Neural progenitor cell (in vitro differentiated cells): ENCODE results near the gene NBAS. TPM values are rescaled to one million over a fixed set of nuclear protein-coding genes. Genes with fewer than 3 reads are reported as not detected.

Experiments used
- DNase-seq: peaks from one replicate; pipeline ENCODE4 v3.0.0-alpha.2; 2016; ENCODE audit warnings: low spot score
- H2AFZ ChIP-seq: fragments of 200-600 bp; sonication (generic); replicated peaks from 2 replicates; pipeline ENCODE4 v1.6.1; 2016; ENCODE audit warnings: antibody characterized with exemption
- H3F3A ChIP-seq: fragments of 200-600 bp; sonication (generic); 2 replicates; pipeline ENCODE4 v1.6.1; 2016; ENCODE audit warnings: antibody characterized with exemption, low read depth
- H3K27ac ChIP-seq: fragments of 200-600 bp; sonication (generic); 2 replicates; pipeline ENCODE4 v1.5.1; 2016; ENCODE audit warnings: mild to moderate bottlenecking
- H3K27me3 ChIP-seq: fragments of 200-600 bp; sonication (generic); 2 replicates; pipeline ENCODE4 v1.6.1; 2016; ENCODE audit warnings: mild to moderate bottlenecking, moderate library complexity
- H3K36me3 ChIP-seq: fragments of 200-600 bp; sonication (generic); 2 replicates; pipeline ENCODE4 v1.5.1; 2016
- H3K4me1 ChIP-seq: fragments of 200-600 bp; sonication (generic); 2 replicates; pipeline ENCODE4 v1.6.1; 2016; ENCODE audit warnings: mixed run types
- H3K4me2 ChIP-seq: fragments of 200-600 bp; sonication (generic); 2 replicates; pipeline ENCODE4 v1.6.1; 2016
- H3K4me3 ChIP-seq: fragments of 200-600 bp; sonication (generic); 2 replicates; pipeline ENCODE4 v1.5.1; 2016
- H3K79me2 ChIP-seq: fragments of 200-600 bp; sonication (generic); 2 replicates; pipeline ENCODE4 v1.6.1; 2016; ENCODE audit warnings: low read depth
- H3K9ac ChIP-seq: fragments of 200-600 bp; sonication (generic); 2 replicates; pipeline ENCODE4 v1.6.1; 2016
- H3K9me3 ChIP-seq: fragments of 200-600 bp; sonication (generic); 2 replicates; pipeline ENCODE4 v1.5.1; 2016; ENCODE audit warnings: low read depth
- H4K20me1 ChIP-seq: fragments of 200-600 bp; sonication (generic); 2 replicates; pipeline ENCODE4 v1.6.1; 2016; ENCODE audit warnings: low read depth
- H3K27ac Mint-ChIP-seq: 3 replicates; pipeline ENCODE4 v1.8.0; 2021; ENCODE audit warnings: mixed read lengths
- H3K27me3 Mint-ChIP-seq: 2 replicates; pipeline ENCODE4 v1.8.0; 2022; ENCODE audit warnings: low read depth, mild to moderate bottlenecking, inconsistent platforms, moderate library complexity, mixed read lengths; ENCODE audit not compliant: insufficient read depth
- H3K36me3 Mint-ChIP-seq: 3 replicates; pipeline ENCODE4 v1.8.0; 2021; ENCODE audit warnings: mixed read lengths
- H3K4me1 Mint-ChIP-seq: 3 replicates; pipeline ENCODE4 v1.8.0; 2021; ENCODE audit warnings: mixed read lengths
- H3K4me3 Mint-ChIP-seq: 3 replicates; pipeline ENCODE4 v1.8.0; 2021; ENCODE audit warnings: mild to moderate bottlenecking, moderate library complexity, mixed read lengths
- H3K9me3 Mint-ChIP-seq: 3 replicates; pipeline ENCODE4 v1.8.0; 2020; ENCODE audit warnings: mixed read lengths
- EZH2 ChIP-seq: fragments of 200-600 bp; sonication (generic); IDR thresholded peaks from 2 replicates; pipeline ENCODE4 v1.6.1; 2017; ENCODE audit warnings: antibody characterized with exemption, mild to moderate bottlenecking, moderate library complexity
- EZH2phosphoT487 ChIP-seq: fragments of 200-600 bp; sonication (generic); IDR thresholded peaks from 2 replicates; pipeline ENCODE4 v1.6.1; 2017; ENCODE audit warnings: antibody characterized with exemption
- total RNA-seq: library from RNA; depleted of rRNA; stranded (reverse); fragments of >200 nt; gene quantifications from 2 replicates; pipeline ENCODE4 v1.2.3, GENCODE V29; 2015; ENCODE audit warnings: low replicate concordance
- TF ChIP-seq, protein P1 (sequence below): fragments of 200-600 bp; sonication (generic); IDR thresholded peaks from 2 replicates; pipeline ENCODE4 v1.5.1; 2017; ENCODE audit warnings: antibody characterized with exemption, mild to moderate bottlenecking

The NBAS gene
- total RNA-seq, 1 donor from 2014 or later = 58.0 TPM

DNA sequence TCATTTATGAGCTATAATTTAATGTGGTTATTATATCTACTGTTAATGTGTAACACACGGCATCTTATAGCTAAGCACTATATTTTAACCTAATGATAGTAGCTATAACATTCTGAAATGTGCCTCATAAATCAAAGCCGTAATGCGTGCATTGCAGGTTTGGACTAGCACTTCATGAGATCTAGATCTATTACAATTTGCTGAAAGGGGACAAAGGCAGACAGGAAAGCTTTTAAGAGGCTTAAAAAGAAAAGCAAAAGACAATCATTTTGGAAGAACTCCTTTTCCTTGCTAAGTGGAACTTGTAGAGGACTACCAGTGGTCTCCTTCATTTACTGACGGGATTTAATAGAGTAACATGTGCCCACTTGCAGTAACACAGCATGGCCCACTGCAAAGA lies 213.1 kb downstream of the NBAS start:
- Mint-ChIP-seq H3K9me3 (peaks cover 17% of the 10 kb centered on the region), H3K27ac (no peak overlapping the region), H3K4me1 (peaks cover 6% of the 10 kb centered on the region), H3K36me3 (peaks cover 35% of the 10 kb centered on the region), H3K27me3 (no peaks in the 10 kb centered on the region), H3K4me3 (no peak overlapping the region)
- no peak overlapping the region for H3K9ac ChIP-seq
- H3K4me3 ChIP-seq = no peak overlapping the region
- peak; percentile 3 for DNase-seq
- no peaks in the 10 kb centered on the region for H3K36me3 ChIP-seq
- peaks cover 10% of the 10 kb centered on the region for H3K4me1 ChIP-seq
- no peaks in the 10 kb centered on the region for H3K9me3 ChIP-seq
- no peak overlapping the region for H3K4me2 ChIP-seq
- no peak overlapping the region for H2AFZ ChIP-seq
- H3K27me3 ChIP-seq = no peaks in the 10 kb centered on the region
- H4K20me1 ChIP-seq = no peaks in the 10 kb centered on the region
- no peak overlapping the region for H3K27ac ChIP-seq
- no peaks in the 10 kb centered on the region for H3K79me2 ChIP-seq
- no peaks in the 10 kb centered on the region for H3F3A ChIP-seq
- TF ChIP-seq EZH2phosphoT487 (no peak), EZH2 (no peak)
- TF ChIP-seq, protein P1, sequence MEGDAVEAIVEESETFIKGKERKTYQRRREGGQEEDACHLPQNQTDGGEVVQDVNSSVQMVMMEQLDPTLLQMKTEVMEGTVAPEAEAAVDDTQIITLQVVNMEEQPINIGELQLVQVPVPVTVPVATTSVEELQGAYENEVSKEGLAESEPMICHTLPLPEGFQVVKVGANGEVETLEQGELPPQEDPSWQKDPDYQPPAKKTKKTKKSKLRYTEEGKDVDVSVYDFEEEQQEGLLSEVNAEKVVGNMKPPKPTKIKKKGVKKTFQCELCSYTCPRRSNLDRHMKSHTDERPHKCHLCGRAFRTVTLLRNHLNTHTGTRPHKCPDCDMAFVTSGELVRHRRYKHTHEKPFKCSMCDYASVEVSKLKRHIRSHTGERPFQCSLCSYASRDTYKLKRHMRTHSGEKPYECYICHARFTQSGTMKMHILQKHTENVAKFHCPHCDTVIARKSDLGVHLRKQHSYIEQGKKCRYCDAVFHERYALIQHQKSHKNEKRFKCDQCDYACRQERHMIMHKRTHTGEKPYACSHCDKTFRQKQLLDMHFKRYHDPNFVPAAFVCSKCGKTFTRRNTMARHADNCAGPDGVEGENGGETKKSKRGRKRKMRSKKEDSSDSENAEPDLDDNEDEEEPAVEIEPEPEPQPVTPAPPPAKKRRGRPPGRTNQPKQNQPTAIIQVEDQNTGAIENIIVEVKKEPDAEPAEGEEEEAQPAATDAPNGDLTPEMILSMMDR = no peak

DNA sequence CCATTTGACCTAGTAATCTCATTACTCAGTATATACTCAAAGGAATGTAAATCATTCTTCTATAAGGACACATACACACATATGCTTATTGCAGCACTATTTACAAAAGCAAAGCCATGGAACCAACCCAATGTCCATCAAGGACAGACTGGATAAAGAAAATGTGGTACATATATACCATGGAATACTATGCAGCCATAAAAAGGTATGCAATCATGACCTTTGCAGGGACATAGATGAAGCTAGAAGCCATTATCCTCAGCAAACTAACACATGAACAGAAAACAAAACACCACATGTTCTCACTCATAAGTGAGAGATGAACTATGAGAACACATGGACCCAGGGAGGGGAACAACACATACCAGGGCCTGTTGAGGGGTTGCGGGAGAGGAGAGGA lies 214.5 kb downstream of the NBAS start:
- peaks cover 6% of the 10 kb centered on the region for H3K4me1 Mint-ChIP-seq
- H3K9me3 ChIP-seq = no peaks in the 10 kb centered on the region
- peaks cover 31% of the 10 kb centered on the region for H3K36me3 Mint-ChIP-seq
- H3K4me3 Mint-ChIP-seq = no peak overlapping the region
- no peaks in the 10 kb centered on the region for H3K79me2 ChIP-seq
- no peaks in the 10 kb centered on the region for H3K36me3 ChIP-seq
- no peak overlapping the region for H3K4me2 ChIP-seq
- H3F3A ChIP-seq = no peaks in the 10 kb centered on the region
- no peaks in the 10 kb centered on the region for H3K27me3 Mint-ChIP-seq
- no peak overlapping the region for H3K27ac ChIP-seq
- no peak for DNase-seq
- no peak overlapping the region for H3K27ac Mint-ChIP-seq
- no peaks in the 10 kb centered on the region for H4K20me1 ChIP-seq
- no peaks in the 10 kb centered on the region for H3K27me3 ChIP-seq
- no peak overlapping the region for H2AFZ ChIP-seq
- H3K9me3 Mint-ChIP-seq = peaks cover 17% of the 10 kb centered on the region
- peaks cover 10% of the 10 kb centered on the region for H3K4me1 ChIP-seq
- no peak overlapping the region for H3K9ac ChIP-seq
- TF ChIP-seq EZH2phosphoT487 = no peak
- TF ChIP-seq, protein P1 = no peak
- TF ChIP-seq EZH2 = no peak
- no peak overlapping the region for H3K4me3 ChIP-seq

DNA sequence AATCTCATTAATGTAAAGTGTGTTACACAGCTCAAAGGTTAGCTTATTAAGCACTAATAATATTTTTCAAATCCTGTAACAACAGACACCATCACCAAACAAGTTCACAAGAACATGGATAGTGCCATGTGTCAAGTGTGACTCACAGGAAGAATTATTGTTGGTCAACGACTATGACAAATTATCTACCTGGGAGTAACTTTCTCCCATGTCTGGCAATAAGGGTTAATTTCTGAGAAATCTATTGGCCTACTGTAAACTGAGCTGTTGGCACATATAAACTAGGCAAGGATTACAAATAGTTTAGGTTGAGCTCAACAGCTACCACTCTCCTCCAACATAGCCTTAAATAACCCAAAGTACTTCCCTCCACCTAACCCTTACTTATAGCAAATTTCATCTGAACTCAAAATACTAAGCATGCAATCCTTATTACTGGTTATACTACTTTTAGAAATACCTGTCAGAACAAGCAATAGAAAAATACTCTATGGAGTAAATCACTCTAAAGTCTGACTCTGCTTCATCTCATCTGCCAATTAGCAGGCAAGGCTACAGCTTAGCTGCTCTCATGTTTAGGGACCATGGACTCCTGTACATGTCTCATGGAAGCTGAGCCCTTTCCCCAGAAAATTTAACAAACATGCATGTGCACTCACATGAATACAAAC lies 223.0 kb downstream of the NBAS start:
- no peaks in the 10 kb centered on the region for H3K36me3 ChIP-seq
- H3K27ac ChIP-seq = no peak overlapping the region
- no peaks in the 10 kb centered on the region for H3K9me3 ChIP-seq
- peaks cover 1% of the 10 kb centered on the region for H3K4me1 Mint-ChIP-seq
- H3K4me1 ChIP-seq = peaks cover 6% of the 10 kb centered on the region
- H2AFZ ChIP-seq = no peak overlapping the region
- H3K9me3 Mint-ChIP-seq = no peaks in the 10 kb centered on the region
- no peak overlapping the region for H3K4me3 Mint-ChIP-seq
- no peak for TF ChIP-seq EZH2
- TF ChIP-seq, protein P1 = no peak
- peaks cover 10% of the 10 kb centered on the region for H3K36me3 Mint-ChIP-seq
- H3K79me2 ChIP-seq = no peaks in the 10 kb centered on the region
- no peak overlapping the region for H3K4me2 ChIP-seq
- H3K27me3 ChIP-seq = no peaks in the 10 kb centered on the region
- no peak overlapping the region for H3K4me3 ChIP-seq
- no peaks in the 10 kb centered on the region for H3K27me3 Mint-ChIP-seq
- no peak for DNase-seq
- H3K9ac ChIP-seq = no peak overlapping the region
- H3F3A ChIP-seq = no peaks in the 10 kb centered on the region
- H4K20me1 ChIP-seq = no peaks in the 10 kb centered on the region
- no peak overlapping the region for H3K27ac Mint-ChIP-seq
